Endodermal cell (in vitro differentiated cells): ENCODE data around the gene ADGRB3. TPM values are rescaled to one million over a fixed set of nuclear protein-coding genes. Genes with fewer than 3 reads are reported as not detected.

Experiments used
- DNase-seq: peaks from one replicate; pipeline ENCODE4 v3.0.0-alpha.2; 2017
- H3K27ac ChIP-seq: 2 replicates; pipeline ENCODE4 v1.5.1; 2013; ENCODE audit warnings: mild to moderate bottlenecking, low read depth, low read length, moderate library complexity
- H3K27me3 ChIP-seq: 2 replicates; pipeline ENCODE4 v1.6.1; 2013; ENCODE audit warnings: mild to moderate bottlenecking, low read length, moderate library complexity; ENCODE audit not compliant: insufficient read depth, control insufficient read depth, poor library complexity, severe bottlenecking
- H3K36me3 ChIP-seq: 2 replicates; pipeline ENCODE4 v1.7.0; 2013; ENCODE audit warnings: mild to moderate bottlenecking, low read length, moderate library complexity; ENCODE audit not compliant: control insufficient read depth, insufficient read depth
- H3K4me1 ChIP-seq: one replicate; pipeline ENCODE4 v1.7.0; 2013; ENCODE audit warnings: low read length; ENCODE audit not compliant: control insufficient read depth, insufficient read depth
- H3K4me3 ChIP-seq: 2 replicates; pipeline ENCODE4 v1.5.1; 2013; ENCODE audit warnings: mild to moderate bottlenecking, low read length, moderate library complexity
- H3K9ac ChIP-seq: 2 replicates; pipeline ENCODE4 v1.6.1; 2013; ENCODE audit warnings: mild to moderate bottlenecking, low read length, moderate library complexity; ENCODE audit not compliant: poor library complexity, severe bottlenecking; ENCODE audit errors: extremely low read depth
- H3K9me3 ChIP-seq: 2 replicates; pipeline ENCODE4 v1.6.1; 2013; ENCODE audit warnings: mild to moderate bottlenecking, low read length, moderate library complexity; ENCODE audit not compliant: control insufficient read depth
- H3K27ac Mint-ChIP-seq: 2 replicates; pipeline ENCODE4 v1.8.0; 2020; ENCODE audit warnings: mixed read lengths
- H3K27me3 Mint-ChIP-seq: 2 replicates; pipeline ENCODE4 v1.8.0; 2021; ENCODE audit warnings: mild to moderate bottlenecking, mixed read lengths; ENCODE audit not compliant: insufficient read depth
- H3K36me3 Mint-ChIP-seq: 2 replicates; pipeline ENCODE4 v1.8.0; 2020; ENCODE audit warnings: low read depth, mixed read lengths
- H3K4me1 Mint-ChIP-seq: 2 replicates; pipeline ENCODE4 v1.8.0; 2020; ENCODE audit warnings: mixed read lengths
- H3K4me3 Mint-ChIP-seq: 2 replicates; pipeline ENCODE4 v1.8.0; 2020; ENCODE audit warnings: mild to moderate bottlenecking, moderate library complexity, mixed read lengths
- H3K9me3 Mint-ChIP-seq: 2 replicates; pipeline ENCODE4 v1.8.0; 2020; ENCODE audit warnings: mild to moderate bottlenecking, mixed read lengths
- CTCF ChIP-seq: fragments of 200-600 bp; sonication (generic); conservative IDR thresholded peaks from 2 replicates; pipeline ENCODE4 v1.5.0; 2021; ENCODE audit warnings: antibody characterized with exemption, mild to moderate bottlenecking
- WGBS, 2 experiments: methylation state at CpG; one replicate each; pipeline versions ENCODE4 v1.1.5 to v1.1.7; 2013; ENCODE audit warnings: missing lambda C conversion rate in 2 of 2, mixed read lengths in 1 of 2; ENCODE audit not compliant: insufficient coverage in 1 of 2, insufficient read length in 1 of 2; 5-methylcytosine and 5-hydroxymethylcytosine counted together
- total RNA-seq, 2 donors: library from RNA; stranded (reverse); fragmentation: NEBNext Ultra II Directional in 1 of 2; extraction: Animal tissue kit (Norgen Biotek cat#: 25700) in 1 of 2; gene quantifications; 2 replicates in 1 of 2; 3 replicates in 1 of 2; pipeline ENCODE4 v1.2.1, GENCODE V29; 2021

The ADGRB3 gene
- total RNA-seq, 2 donors from 2014 or later = 0.33 to 1.3 TPM

DNA sequence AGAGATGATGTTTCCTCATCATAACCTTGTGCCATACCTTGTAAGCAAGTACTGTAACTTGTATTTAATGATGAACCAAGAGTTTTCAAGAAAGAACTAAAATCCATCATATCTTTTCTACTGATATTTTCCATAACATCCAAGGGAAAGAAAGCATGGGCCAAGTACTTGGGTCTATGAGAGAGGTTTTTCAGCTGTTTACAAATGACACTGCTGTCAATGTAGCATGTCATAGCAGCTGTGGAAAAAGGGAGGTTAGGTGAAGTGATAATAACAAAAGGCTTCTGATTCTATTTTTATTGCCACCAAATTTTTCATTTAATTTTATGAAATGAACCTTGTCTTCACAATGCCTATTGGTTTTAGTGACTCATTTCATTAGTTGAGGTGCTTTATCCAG, 679.4 kb downstream of the ADGRB3 start:
- no peak overlapping the region for H3K4me3 Mint-ChIP-seq
- no peak for DNase-seq
- Histone ChIP-seq H3K4me3 (no peak overlapping the region), H3K27me3 (no peaks in the 10 kb centered on the region), H3K4me1 (no peaks in the 10 kb centered on the region), H3K36me3 (no peaks in the 10 kb centered on the region), H3K9ac (no peak overlapping the region), H3K27ac (no peak overlapping the region), H3K9me3 (no peaks in the 10 kb centered on the region)
- no peaks in the 10 kb centered on the region for H3K4me1 Mint-ChIP-seq
- no peaks in the 10 kb centered on the region for H3K9me3 Mint-ChIP-seq
- H3K36me3 Mint-ChIP-seq = no peaks in the 10 kb centered on the region
- H3K27me3 Mint-ChIP-seq = no peaks in the 10 kb centered on the region
- no peak for TF ChIP-seq CTCF
- no peak overlapping the region for H3K27ac Mint-ChIP-seq

GRCh38 chr6:69331886-69332285, 696.8 kb downstream of the ADGRB3 start:
- H3K9me3 Mint-ChIP-seq = no peaks in the 10 kb centered on the region
- no peaks in the 10 kb centered on the region for H3K9me3 ChIP-seq
- no peaks in the 10 kb centered on the region for H3K36me3 Mint-ChIP-seq
- H3K4me1 Mint-ChIP-seq = no peaks in the 10 kb centered on the region
- 92 to 100% methylated on average over 1 to 2 of the region's 2 CpGs for WGBS, 2 experiments
- H3K27me3 Mint-ChIP-seq = no peaks in the 10 kb centered on the region
- H3K4me3 ChIP-seq = no peak overlapping the region
- H3K9ac ChIP-seq = no peak overlapping the region
- no peaks in the 10 kb centered on the region for H3K36me3 ChIP-seq
- H3K27ac Mint-ChIP-seq = no peak overlapping the region
- no peaks in the 10 kb centered on the region for H3K4me1 ChIP-seq
- no peak overlapping the region for H3K4me3 Mint-ChIP-seq
- no peak for DNase-seq
- H3K27ac ChIP-seq = no peak overlapping the region
- TF ChIP-seq CTCF = no peak
- H3K27me3 ChIP-seq = no peaks in the 10 kb centered on the region

GRCh38 chr6:69337311-69337710, 702.2 kb downstream of the ADGRB3 start:
- H3K4me1 Mint-ChIP-seq = no peaks in the 10 kb centered on the region
- no peak overlapping the region for H3K4me3 Mint-ChIP-seq
- H3K9me3 Mint-ChIP-seq = no peaks in the 10 kb centered on the region
- no peaks in the 10 kb centered on the region for H3K27me3 Mint-ChIP-seq
- TF ChIP-seq CTCF = no peak
- no peaks in the 10 kb centered on the region for H3K27me3 ChIP-seq
- no peaks in the 10 kb centered on the region for H3K9me3 ChIP-seq
- no peaks in the 10 kb centered on the region for H3K36me3 ChIP-seq
- DNase-seq = no peak
- H3K27ac Mint-ChIP-seq = no peak overlapping the region
- no peak overlapping the region for H3K4me3 ChIP-seq
- H3K4me1 ChIP-seq = no peaks in the 10 kb centered on the region
- 91 to 100% methylated on average over 1 to 3 of the region's 3 CpGs for WGBS, 2 experiments
- no peak overlapping the region for H3K9ac ChIP-seq
- H3K36me3 Mint-ChIP-seq = no peaks in the 10 kb centered on the region
- no peak overlapping the region for H3K27ac ChIP-seq
